Tibial artery (tissue), 4 donors: ENCODE data around the gene GRAP.

ENCODE experiments used
- DNase-seq, 2 donors: peaks; one replicate each; pipeline ENCODE4 v3.0.0-alpha.2; 2019
- H3K27ac ChIP-seq, 2 donors: fragments of 200-600 bp; sonication (generic) in 1 of 2; 1 replicate in 1 of 2; 2 replicates in 1 of 2; pipeline ENCODE4 v1.5.1; 2018 to 2019; ENCODE audit warnings: mild to moderate bottlenecking in 1 of 2
- H3K27me3 ChIP-seq, 2 donors: fragments of 200-600 bp; sonication (generic) in 1 of 2; one replicate each; pipeline versions ENCODE4 v1.5.1 to v1.6.0; 2016 to 2019
- H3K36me3 ChIP-seq, 3 donors: fragments of 200-600 bp; sonication (generic) in 2 of 3; one replicate each; pipeline ENCODE4 v1.5.1; 2016 to 2019; ENCODE audit warnings: mild to moderate bottlenecking in 2 of 3
- H3K4me1 ChIP-seq, 4 donors: fragments of 200-600 bp; sonication (generic) in 2 of 4; 1 replicate in 3 of 4; 2 replicates in 1 of 4; pipeline ENCODE4 v1.5.1; 2016 to 2019
- H3K4me3 ChIP-seq, 2 donors: fragments of 200-600 bp; sonication (generic) in 1 of 2; 1 replicate in 1 of 2; 2 replicates in 1 of 2; pipeline ENCODE4 v1.5.1; 2018 to 2019; ENCODE audit warnings: mild to moderate bottlenecking in 2 of 2
- H3K9me3 ChIP-seq, 3 donors: fragments of 200-600 bp; sonication (generic) in 1 of 3; one replicate each; pipeline ENCODE4 v1.5.1; 2016 to 2019
- intact Hi-C: fragments of 100-400 bp; cut with DNase I; formaldehyde crosslinking; loops from one replicate; pipeline ENCODE4 v1.15.0; 2023; ENCODE audit warnings: low total_unique reads
- TF ChIP-seq, protein P1 (sequence below), 2 experiments: fragments of 200-600 bp in 1 of 2; fragments of 450-650 bp in 1 of 2; IDR thresholded peaks; one replicate each; pipeline ENCODE4 v1.5.1; 2017 to 2019; ENCODE audit warnings: antibody characterized with exemption in 2 of 2, mild to moderate bottlenecking in 1 of 2, moderate library complexity in 1 of 2

The GRAP gene

DNA sequence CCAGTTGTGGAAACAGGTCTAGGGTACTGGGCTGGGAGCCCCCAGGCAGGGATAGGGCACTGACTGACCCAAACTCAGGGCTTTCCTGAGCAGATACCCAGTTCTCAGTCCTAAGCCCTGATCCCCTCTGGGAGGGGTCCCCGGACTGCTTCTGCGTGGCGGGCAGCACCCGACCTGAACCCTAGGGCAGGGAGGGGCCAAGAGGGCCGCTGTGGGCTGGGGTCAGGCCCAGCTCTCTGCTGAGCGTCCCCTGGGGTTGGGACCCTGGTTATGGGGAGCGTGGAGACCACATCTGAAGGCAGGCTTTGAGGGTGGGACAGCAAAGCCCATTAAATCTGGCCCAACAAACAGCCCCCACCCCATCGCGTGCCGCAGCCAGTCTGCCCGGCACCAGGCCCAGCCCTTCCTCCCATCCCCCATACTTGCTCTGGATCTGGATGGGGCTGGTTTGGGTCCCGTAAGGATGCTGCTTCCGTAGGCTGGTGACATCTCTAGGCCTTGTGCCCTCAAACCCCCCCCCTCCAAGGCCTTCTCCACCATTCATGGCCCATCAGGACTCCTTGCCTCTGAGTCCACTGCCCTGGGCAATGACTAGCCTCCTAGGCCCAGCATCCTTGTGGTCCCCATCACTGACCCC lies 41.5 kb downstream of the GRAP start:
- TF ChIP-seq, protein P1, sequence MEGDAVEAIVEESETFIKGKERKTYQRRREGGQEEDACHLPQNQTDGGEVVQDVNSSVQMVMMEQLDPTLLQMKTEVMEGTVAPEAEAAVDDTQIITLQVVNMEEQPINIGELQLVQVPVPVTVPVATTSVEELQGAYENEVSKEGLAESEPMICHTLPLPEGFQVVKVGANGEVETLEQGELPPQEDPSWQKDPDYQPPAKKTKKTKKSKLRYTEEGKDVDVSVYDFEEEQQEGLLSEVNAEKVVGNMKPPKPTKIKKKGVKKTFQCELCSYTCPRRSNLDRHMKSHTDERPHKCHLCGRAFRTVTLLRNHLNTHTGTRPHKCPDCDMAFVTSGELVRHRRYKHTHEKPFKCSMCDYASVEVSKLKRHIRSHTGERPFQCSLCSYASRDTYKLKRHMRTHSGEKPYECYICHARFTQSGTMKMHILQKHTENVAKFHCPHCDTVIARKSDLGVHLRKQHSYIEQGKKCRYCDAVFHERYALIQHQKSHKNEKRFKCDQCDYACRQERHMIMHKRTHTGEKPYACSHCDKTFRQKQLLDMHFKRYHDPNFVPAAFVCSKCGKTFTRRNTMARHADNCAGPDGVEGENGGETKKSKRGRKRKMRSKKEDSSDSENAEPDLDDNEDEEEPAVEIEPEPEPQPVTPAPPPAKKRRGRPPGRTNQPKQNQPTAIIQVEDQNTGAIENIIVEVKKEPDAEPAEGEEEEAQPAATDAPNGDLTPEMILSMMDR (IDR thresholded peaks at IDR 0.05) = no peak
- Histone ChIP-seq H3K36me3 (no peaks in the 10 kb centered on the region), H3K4me3 (peak overlapping the region; percentile 74 to 77), H3K4me1 (peaks cover 0 to 39% (median 27%) of the 10 kb centered on the region in 4 donors), H3K27ac (peak overlapping the region; percentile 87 to 88), H3K9me3 (no peaks in the 10 kb centered on the region), H3K27me3 (no peaks in the 10 kb centered on the region)
- DNase-seq = no peak
- intact Hi-C loops = no loop called here

DNA sequence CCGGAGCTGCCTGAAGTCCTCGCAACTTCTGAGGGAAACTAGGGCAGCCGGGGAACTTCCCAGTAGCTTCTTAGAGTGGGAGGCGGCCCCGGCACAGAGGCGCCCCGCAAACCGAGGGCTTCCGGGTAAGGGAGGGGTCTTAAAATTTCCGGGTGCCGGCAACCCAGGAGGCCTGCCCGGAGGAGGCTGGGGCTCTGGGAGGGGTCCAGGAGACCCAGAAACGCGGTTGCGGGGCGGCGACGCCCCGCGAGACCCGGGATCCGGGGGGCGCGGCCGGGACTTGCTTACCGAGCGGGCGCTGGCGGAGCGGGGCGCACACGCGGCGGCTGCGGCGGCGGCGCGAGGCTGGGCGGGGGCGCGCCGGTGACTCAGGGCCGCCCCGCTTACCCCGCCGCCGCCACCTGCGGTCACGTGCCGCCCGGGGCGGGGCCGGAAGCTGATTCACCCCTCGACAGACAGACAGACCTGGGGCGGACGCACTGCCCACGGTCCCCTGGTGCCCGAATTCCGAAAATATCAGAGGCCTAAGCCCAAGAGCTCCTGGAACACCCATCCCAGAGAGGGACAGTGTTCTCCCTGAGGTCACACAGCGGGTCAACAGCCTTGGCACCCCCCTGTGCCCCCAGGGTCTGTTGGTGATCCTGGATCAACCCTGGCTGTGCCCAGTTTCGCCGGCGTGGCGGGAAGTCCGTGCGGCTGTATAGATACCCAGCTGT lies 42.2 kb downstream of the GRAP start, which contains the start of gene FAM83G:
FAM83G (minus strand) TSS at position 344 of the 716 bp plus-strand sequence. CDS start 723 bp downstream, outside the sequence.
- no peaks in the 10 kb centered on the region for H3K9me3 ChIP-seq
- H3K4me1 ChIP-seq = peaks cover 0 to 39% (median 27%) of the 10 kb centered on the region in 4 donors
- H3K27me3 ChIP-seq = no peaks in the 10 kb centered on the region
- intact Hi-C loops = no loop called here
- peak within 1 kb of the TSS; percentile 87 to 88 for H3K27ac ChIP-seq
- H3K36me3 ChIP-seq = no peaks in the 10 kb centered on the region
- TF ChIP-seq, protein P1 (IDR thresholded peaks at IDR 0.05) = no peak
- peak; percentile 78 to 92 for DNase-seq
- H3K4me3 ChIP-seq = peak within 1 kb of the TSS; percentile 74 to 77

DNA sequence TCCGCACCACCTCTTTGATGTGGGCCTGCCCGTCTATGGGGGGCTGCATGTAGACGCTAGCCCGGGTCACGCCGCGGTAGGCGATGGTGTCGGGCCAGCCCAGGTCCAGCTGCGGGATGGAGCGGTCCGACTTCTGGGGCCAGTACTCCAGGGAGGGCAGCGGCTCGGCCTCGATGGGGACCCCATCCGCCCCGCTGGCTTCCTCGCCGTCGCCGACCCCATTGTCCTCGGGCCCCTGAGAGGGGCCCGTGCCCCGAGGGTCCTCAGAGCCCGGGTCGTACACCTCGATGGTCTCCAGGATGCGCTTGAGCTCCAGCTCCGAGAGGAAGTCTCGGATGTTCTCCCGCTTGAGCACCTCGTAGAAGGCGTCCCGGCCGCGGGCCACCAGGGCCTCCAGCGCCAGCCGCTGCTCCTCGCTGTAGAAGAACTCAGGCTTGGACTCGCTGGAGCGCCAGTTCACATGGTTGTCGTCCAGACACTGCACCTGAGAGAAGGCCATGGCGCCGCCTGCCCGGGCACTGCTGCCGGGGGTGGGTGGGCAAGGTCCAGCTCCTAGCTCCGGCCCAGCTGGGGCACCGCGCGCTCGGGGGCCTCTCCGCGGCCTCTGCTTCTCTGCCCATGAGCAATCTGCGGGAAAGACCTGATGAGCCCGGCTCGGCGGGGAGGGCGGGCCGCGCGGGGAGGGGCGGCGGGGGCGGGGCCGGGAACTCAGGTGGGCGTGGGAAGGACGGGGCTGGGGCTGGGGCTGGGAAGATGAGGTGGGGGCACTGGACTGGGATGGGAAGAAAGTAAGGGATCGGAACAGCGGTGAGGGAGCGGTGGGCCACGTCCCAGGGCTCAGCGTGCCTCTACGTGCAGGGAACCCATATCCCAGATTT lies 43.0 kb downstream of the GRAP start:
- Histone ChIP-seq H3K36me3 (no peaks in the 10 kb centered on the region), H3K4me3 (peak overlapping the region; percentile 74 to 77), H3K9me3 (no peaks in the 10 kb centered on the region), H3K27ac (peak overlapping the region; percentile 87 to 88), H3K4me1 (peaks cover 0 to 39% (median 27%) of the 10 kb centered on the region in 4 donors), H3K27me3 (no peaks in the 10 kb centered on the region)
- DNase-seq = no peak
- TF ChIP-seq, protein P1 (IDR thresholded peaks at IDR 0.05) = no peak
- intact Hi-C loops = no loop called here

DNA sequence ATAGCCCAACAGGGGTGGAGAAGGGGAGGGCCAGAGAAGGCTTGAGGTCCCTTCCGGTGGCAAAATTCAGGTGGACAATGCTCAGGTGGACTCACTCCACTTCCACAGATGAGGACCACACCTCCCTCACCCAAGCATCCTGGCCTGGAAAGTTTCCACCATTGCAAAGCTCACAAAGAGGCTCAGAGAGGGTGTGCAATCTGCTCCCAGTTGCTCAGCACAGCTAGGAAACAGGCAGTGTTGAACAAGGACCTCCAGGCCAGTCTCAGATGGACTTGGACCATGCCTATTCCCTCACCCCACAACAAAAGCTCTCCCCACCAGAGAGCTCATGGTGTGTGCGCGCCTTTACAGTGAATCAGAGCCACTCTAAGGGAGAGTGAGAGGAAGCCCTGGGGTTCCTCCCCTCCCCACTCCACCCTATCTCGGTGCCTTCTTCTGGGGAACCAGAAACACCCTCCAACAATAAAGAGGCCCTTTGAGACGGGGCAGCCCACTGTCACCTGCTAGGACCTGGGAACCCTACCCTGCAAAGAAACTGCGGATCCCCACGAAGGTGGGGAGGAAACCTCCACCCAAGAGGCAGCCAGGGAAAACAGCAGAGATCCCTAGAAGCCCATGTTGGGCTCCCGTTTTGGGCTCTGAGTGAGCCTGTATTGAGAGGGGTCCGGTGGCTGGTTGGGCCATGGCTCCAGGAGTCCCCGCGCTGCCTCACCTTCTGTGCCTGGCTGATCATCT lies 43.8 kb downstream of the GRAP start:
- Histone ChIP-seq H3K9me3 (no peaks in the 10 kb centered on the region), H3K27me3 (no peaks in the 10 kb centered on the region), H3K27ac (peak overlapping the region; percentile 87 to 88), H3K36me3 (peaks cover 0 to 3% (median 0%) of the 10 kb centered on the region in 3 donors), H3K4me3 (peak overlapping the region; percentile 74 to 77), H3K4me1 (peaks cover 0 to 39% (median 27%) of the 10 kb centered on the region in 4 donors)
- TF ChIP-seq, protein P1 (IDR thresholded peaks at IDR 0.05) = no peak
- no peak for DNase-seq
- intact Hi-C loops = no loop called here
